GM19372 (cell line): ENCODE results near the gene IFRD2.

Source experiments
- ATAC-seq: cut with Tn5 transposase; IDR thresholded peaks from one replicate; pipeline ENCODE4 v1.9.1; 2021; ENCODE audit warnings: mild to moderate bottlenecking, low read depth, moderate library complexity; ENCODE audit not compliant: unreplicated experiment

The IFRD2 gene

GRCh38 chr3:50303013-50303815, 11.0 kb upstream of the IFRD2 start, which contains the start of gene HYAL1:
TSS of gene HYAL1 (minus strand) at chr3:50303574. CDS start at chr3:50302956, 618 bp downstream.
- no peak for ATAC-seq

DNA sequence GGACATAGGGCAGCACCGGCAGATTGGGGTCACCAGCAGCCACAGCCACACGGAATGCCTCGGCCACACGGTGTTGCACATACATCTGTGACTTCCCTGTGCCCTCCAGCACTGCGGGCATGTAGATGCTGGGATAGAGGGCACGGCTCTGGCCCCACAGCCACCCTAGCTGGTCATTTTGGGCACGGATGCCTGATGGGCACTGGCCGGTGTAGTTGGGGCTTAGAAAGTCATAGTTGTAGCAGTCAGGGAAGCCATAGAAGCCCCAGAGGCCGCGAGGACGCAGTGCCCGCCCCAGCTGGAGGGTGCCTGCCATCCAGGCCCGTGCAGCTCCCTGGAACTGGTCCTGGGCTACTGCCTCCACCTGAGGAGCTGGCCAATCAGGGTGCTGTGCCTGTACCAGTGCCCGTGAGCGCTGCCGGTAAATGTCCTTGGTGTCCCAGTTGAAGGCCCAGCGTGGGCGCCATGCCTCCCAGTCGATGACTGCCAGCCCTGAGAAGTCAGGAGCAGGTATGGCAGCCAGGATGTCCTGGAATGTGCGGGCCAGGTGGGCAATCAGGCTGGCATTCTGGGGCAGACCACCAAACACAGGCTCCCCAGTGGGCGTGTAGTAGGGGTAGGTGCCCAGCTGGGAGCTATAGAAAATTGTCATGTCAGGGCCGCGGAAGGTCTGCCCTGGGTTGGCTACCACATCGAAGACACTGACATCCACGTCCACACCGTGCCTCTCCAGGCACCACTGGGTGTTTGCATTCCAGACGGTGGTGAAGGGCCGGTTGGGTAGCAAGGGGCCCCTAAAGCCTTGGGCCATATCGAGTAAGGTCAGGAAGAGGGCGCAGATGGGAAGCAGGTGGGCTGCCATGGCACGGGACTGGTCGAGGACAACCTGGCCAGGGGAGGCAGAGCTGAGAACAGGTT, 10.1 kb upstream of the IFRD2 start:
- no peak for ATAC-seq

GRCh38 chr3:50300681-50301254, 8.5 kb upstream of the IFRD2 start:
- ATAC-seq, result no peak

DNA sequence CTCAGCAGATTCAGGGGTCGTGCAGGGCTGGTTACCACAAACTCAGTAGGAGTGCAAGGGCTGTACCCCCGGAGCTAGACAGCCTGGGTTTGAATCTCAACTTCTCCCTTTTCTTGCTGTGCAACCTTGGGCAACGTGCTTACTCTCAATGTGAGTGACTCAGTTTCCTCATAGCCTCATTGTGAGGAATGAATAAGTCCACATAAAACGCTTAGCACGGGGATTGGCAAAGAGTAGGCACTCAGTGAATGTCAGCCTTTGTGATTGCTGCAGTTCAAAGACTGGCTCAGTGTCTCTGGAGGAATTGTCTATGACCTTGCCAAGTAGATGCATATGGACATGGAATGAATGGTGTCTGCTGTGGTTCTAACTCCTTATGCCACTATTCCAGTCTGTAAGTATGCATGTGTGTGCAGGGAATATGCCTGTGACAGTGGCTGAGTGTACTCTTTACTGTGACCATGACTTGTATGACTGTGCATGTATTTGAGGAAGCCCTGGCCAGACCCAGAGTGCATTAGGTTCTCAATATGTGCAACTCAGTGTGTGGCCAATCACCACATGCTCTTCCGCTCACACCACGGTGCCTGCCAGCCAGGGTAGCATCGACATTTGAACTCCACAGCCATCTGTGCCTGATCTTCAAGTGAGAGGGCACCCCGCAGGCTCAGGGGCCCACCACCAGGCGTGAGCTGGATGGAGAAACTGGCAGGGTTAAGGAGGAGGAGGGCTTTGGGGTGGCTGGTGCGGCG, 7.9 kb upstream of the IFRD2 start:
- ATAC-seq, result no peak

GRCh38 chr3:50299638-50299928, 7.4 kb upstream of the IFRD2 start:
- no peak for ATAC-seq

GRCh38 chr3:50298836-50299637, 6.8 kb upstream of the IFRD2 start, which contains the start of the genes HYAL3 and NAA80:
TSS of gene HYAL3 (minus strand) at chr3:50299405. CDS start at chr3:50295602, 3,803 bp downstream.
TSS of gene NAA80 (minus strand) at chr3:50299405. CDS start at chr3:50297463, 1,942 bp downstream.
- ATAC-seq, result peak; percentile 86

- ATAC-seq, result no peak
Observed at GRCh38 chr3:50297896-50298725, 5.9 kb upstream of the IFRD2 start.

DNA sequence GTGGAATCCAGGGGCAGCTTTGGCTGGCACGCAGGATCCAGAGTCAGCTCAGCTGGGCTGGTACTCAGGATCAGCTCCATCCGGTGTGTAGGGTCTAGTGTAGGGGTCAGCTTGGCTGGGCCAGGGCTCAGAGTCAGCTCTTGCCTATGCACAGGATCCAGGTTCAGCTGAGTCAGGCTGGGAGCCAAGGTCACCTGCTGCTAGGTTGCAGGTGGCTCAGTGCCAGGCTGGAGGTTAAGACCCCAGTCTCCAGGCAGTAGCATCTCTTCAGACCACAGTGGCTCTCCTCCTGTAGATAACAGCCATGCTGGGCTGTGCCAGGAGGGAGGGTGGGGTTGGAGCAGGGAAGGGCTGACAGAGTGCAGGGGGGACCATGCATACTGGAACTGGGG, 5.2 kb upstream of the IFRD2 start:
- ATAC-seq, result no peak

- ATAC-seq, result no peak
Observed at GRCh38 chr3:50296721-50297383, 4.6 kb upstream of the IFRD2 start.

GRCh38 chr3:50295553-50296431, 3.6 kb upstream of the IFRD2 start:
- ATAC-seq, result no peak

- no peak for ATAC-seq
Observed at GRCh38 chr3:50294492-50295403, 2.5 kb upstream of the IFRD2 start.

GRCh38 chr3:50294089-50294488, 1.9 kb upstream of the IFRD2 start:
- no peak for ATAC-seq

DNA sequence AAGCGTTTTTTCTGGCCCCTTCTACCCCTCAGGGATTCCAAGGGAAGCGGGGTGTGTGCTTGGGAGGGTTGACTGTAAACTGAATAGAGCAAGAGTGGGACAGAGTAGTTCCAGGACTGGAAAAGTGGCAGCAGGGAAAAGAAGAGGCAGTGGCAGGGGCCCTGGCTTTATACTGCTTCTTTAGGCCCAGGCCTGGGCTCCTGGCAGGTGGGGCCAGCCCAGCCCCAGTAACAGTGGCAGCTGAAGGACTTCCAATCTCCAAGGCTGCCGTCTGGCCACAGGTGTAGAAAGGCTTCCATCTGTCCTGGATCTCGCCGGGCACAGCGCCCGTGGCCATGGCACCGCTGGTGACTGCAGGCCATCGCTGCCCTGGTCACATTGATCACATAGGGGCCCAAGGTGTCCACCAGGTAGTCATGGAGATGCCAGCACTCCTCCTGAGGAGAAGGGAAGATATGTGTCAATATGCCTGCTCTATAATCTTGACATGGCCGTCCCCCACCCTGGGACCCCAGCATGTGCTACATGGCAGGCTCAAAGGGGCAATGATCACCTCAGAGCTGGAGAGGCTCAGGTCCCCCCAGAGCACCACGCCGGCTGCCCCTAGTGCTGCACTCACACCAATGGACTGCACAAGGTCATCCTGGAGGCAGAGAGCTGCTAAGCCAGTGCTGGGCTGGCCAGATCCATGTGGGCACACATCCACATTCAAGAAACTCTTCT, 1.0 kb upstream of the IFRD2 start:
- no peak for ATAC-seq

DNA sequence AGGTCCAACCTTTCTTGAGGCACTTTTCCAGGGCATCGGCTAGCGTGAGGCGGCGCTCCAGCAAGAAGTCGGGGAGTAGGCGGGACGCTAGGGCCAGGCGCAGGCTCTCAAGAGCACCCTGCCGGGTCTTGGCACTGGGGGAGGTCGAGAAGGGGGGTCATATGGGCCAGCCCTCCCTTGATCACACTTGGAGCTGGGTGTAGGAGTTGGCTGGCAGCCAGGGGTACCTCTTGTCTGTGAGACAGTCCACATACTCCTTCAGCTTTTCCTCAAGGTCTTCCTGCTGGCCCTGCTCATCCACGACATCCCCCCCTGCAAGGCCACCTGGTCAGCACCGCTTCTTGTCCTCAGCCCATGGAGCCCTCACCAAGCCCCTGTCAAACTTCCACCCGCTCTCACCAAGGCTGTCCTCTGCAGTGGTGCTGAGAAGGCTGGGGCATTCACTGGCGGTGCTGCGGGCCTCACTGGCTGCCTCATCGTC, 2.0 kb downstream of the IFRD2 start:
- no peak for ATAC-seq

DNA sequence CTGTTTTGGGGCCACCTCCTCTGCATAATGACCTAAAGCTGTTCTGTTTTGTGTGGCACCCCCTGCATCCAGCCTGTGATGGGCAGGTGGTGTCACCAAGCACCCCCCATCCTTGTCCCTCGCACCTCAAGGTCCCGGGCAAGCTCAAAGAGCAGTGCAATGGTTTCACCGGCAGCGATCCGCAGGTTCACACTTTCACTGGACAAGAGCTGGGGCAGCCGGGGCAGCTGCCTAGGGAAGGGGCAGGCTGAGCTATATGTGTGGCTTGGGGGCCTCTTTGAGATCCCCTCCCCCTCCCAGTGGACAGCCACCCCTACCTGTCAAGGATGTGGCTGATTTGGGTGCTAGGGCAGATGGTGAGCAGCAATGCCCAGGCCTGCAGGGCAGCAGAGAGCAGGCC, 3.1 kb downstream of the IFRD2 start:
- ATAC-seq, result no peak
